Right lobe of liver (tissue), 6 donors: ENCODE results near the gene KRT17. TPM values are rescaled to one million over a fixed set of nuclear protein-coding genes. Genes with fewer than 3 reads are reported as not detected.
"Not testable (repeated sequence)": the region's sequence is repeated elsewhere in the genome, so short reads cannot be mapped to it uniquely, and the experiment has no call there.

Experiments
- ATAC-seq, 4 donors: fragments of 200-7000 bp; cut with Tn5 transposase; one replicate each; pipeline ENCODE4 v1.9.1; 2020; ENCODE audit warnings: mild to moderate bottlenecking in 4 of 4, moderate library complexity in 4 of 4
- DNase-seq, 3 donors: peaks; one replicate each; pipeline ENCODE4 v3.0.0-alpha.2; 2020
- H3K27ac ChIP-seq, 3 donors: fragments of 200-600 bp; one replicate each; pipeline ENCODE4 v1.8.0; 2022
- H3K27me3 ChIP-seq, 2 donors: fragments of 200-600 bp; one replicate each; pipeline ENCODE4 v1.8.0; 2022
- H3K36me3 ChIP-seq, 4 donors: fragments of 200-600 bp; sonication (generic) in 1 of 4; one replicate each; pipeline versions ENCODE4 v1.5.1 to v1.8.0; 2017 to 2022; ENCODE audit warnings: control low read depth in 1 of 4
- H3K4me1 ChIP-seq, 4 donors: fragments of 200-600 bp; sonication (generic) in 1 of 4; one replicate each; pipeline versions ENCODE4 v1.5.1 to v1.8.0; 2017 to 2022; ENCODE audit warnings: control low read depth in 1 of 4
- H3K4me3 ChIP-seq, 3 donors: fragments of 200-600 bp; one replicate each; pipeline ENCODE4 v1.8.0; 2022
- H3K9me3 ChIP-seq, 4 donors: fragments of 200-600 bp; sonication (generic) in 1 of 4; one replicate each; pipeline versions ENCODE4 v1.5.1 to v1.8.0; 2017 to 2022; ENCODE audit warnings: control low read depth in 1 of 4
- POLR2A ChIP-seq: fragments of 450-650 bp; IDR thresholded peaks from one replicate; pipeline ENCODE4 v1.6.1; 2017; ENCODE audit warnings: antibody characterized with exemption, mild to moderate bottlenecking
- WGBS: methylation state at CpG from one replicate; pipeline ENCODE4 v1.1.6; 2018; ENCODE audit warnings: low coverage, low lambda C conversion rate; ENCODE audit not compliant: insufficient coverage; ENCODE audit errors: missing lambda C conversion rate; 5-methylcytosine and 5-hydroxymethylcytosine counted together
- intact Hi-C, 2 donors: fragments of 100-400 bp; cut with DNase I; formaldehyde crosslinking; loops; one replicate each; pipeline versions ENCODE4 v1.11.2 to v1.14.1; 2022
- total RNA-seq, 6 experiments: library from RNA; depleted of rRNA in 2 of 6; stranded (reverse); fragments of >200 nt in 2 of 6; fragmentation: NEBNext Ultra II Directional in 3 of 6; extraction: Animal tissue kit (Norgen Biotek cat#: 25700) in 3 of 6; gene quantifications; one replicate each; pipeline versions ENCODE4 v1.1.0 to v1.2.4, GENCODE V29; 2016 to 2023
- TF ChIP-seq, protein P1 (sequence below), 4 donors: fragments of 200-600 bp in 3 of 4; fragments of 450-650 bp in 1 of 4; IDR thresholded peaks; one replicate each; pipeline versions ENCODE4 v1.5.1 to v1.8.0; 2016 to 2022; ENCODE audit warnings: antibody characterized with exemption in 4 of 4, mild to moderate bottlenecking in 2 of 4
- donor health status: DM: no; HTN: yes; CAD: no.
- donor health status: DM: no; HTN: no; CAD: no.
- donor health status: DM: no; HTN: no; CAD: no.
- donor health status: DM: no; HTN: yes; CAD: no.
- donor health status: DM: no; HTN: yes; CAD: no.

Gene KRT17
- total RNA-seq, 6 experiments from 2014 or later, result not detected

DNA sequence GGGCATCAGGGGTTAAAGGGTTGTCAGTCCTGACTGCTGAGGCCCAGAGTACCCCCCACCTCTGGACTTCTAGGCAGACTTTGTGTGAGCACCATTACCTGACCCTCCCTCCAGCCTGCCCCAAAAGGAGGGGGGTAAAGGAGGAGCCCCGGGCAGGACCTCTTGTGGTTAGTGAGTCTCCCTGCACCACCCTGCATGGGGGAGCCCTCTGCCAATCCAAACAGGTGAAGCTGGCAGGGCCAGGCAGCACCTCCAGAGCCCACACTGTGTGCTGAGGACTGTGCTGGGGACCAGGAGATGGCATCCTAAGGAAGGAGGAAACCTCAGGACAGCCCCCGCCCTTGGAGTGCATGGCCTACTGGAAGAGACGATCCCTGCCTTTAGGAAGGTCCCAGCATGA is 35.1 kb downstream of the KRT17 start:
- Histone ChIP-seq H3K9me3 (no peaks in the 10 kb centered on the region), H3K27ac (no peak overlapping the region), H3K4me3 (no peak overlapping the region), H3K27me3 (no peaks in the 10 kb centered on the region), H3K4me1 (no peaks in the 10 kb centered on the region), H3K36me3 (no peaks in the 10 kb centered on the region)
- TF ChIP-seq, protein P1, sequence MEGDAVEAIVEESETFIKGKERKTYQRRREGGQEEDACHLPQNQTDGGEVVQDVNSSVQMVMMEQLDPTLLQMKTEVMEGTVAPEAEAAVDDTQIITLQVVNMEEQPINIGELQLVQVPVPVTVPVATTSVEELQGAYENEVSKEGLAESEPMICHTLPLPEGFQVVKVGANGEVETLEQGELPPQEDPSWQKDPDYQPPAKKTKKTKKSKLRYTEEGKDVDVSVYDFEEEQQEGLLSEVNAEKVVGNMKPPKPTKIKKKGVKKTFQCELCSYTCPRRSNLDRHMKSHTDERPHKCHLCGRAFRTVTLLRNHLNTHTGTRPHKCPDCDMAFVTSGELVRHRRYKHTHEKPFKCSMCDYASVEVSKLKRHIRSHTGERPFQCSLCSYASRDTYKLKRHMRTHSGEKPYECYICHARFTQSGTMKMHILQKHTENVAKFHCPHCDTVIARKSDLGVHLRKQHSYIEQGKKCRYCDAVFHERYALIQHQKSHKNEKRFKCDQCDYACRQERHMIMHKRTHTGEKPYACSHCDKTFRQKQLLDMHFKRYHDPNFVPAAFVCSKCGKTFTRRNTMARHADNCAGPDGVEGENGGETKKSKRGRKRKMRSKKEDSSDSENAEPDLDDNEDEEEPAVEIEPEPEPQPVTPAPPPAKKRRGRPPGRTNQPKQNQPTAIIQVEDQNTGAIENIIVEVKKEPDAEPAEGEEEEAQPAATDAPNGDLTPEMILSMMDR (IDR thresholded peaks at IDR 0.05), result no peak
- TF ChIP-seq POLR2A, result no peak
- WGBS, result 83% methylated on average over 2 of the region's 3 CpGs
- intact Hi-C loops, result no loop called here
- no peak for ATAC-seq
- DNase-seq, result no peak

DNA sequence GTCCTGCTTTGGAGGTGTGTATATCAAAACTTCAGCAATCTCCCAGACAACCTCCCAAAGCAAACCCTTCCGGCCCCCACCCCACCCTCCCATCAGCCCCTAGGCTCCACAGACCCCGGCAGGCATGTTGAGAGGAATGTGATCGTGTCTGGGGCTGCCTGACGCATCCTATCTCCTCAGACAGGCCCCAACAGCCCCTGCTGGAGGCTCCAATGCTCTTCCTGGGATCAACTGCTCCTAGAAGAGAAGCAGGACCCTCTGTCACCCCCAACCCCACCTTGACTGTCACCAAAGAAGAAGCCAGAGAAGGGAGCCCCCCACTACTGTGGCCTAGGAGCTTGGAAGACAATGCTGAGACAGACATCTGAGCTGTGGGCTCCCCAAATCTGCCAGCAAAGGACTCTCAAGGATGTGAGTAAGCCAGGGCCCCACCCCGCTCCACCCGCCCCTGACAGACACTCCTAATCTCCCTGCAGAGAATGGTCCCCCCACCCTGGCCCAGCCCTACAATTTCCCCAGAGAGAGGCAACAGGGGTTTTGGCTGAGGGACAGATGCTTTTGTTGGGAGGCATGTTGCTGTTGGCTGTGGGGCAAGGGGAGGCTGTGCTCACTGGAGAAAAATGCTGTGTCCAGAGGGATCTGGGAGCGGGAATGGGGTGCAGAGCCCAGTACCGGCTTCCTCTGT is 36.1 kb downstream of the KRT17 start:
- WGBS, result no CpG with 5 or more reads among the region's 8 CpGs

GRCh38 chr17:41586863-41587495 is 37.4 kb downstream of the KRT17 start, which contains the start of gene KRT14:
Gene KRT14, minus strand, starts transcription at chr17:41586895. Its CDS starts 61 bp downstream, at chr17:41586834.
- no peaks in the 10 kb centered on the region for H3K4me1 ChIP-seq
- H3K27ac ChIP-seq, result no peak within 1 kb of the TSS
- DNase-seq (no peak), ATAC-seq (no peak)
- intact Hi-C loops, result no loop called here
- 90% methylated on average over 2 of the region's 15 CpGs for WGBS
- no peaks in the 10 kb centered on the region for H3K9me3 ChIP-seq
- no peaks in the 10 kb centered on the region for H3K36me3 ChIP-seq
- TF ChIP-seq, protein P1 (IDR thresholded peaks at IDR 0.05), result no peak
- TF ChIP-seq POLR2A, result no peak
- no peak within 1 kb of the TSS for H3K4me3 ChIP-seq
- H3K27me3 ChIP-seq, result no peaks in the 10 kb centered on the region

More for the DNA sequence above, 36.1 kb downstream of the KRT17 start:
- no peaks in the 10 kb centered on the region for H3K4me1 ChIP-seq
- H3K4me3 ChIP-seq, result no peak overlapping the region
- intact Hi-C loops, result no loop called here
- no peak for ATAC-seq
- H3K36me3 ChIP-seq, result no peaks in the 10 kb centered on the region
- no peak overlapping the region for H3K27ac ChIP-seq
- H3K9me3 ChIP-seq, result no peaks in the 10 kb centered on the region
- no peaks in the 10 kb centered on the region for H3K27me3 ChIP-seq
- no peak for TF ChIP-seq POLR2A
- TF ChIP-seq, protein P1 (IDR thresholded peaks at IDR 0.05), result no peak
- DNase-seq, result no peak

DNA sequence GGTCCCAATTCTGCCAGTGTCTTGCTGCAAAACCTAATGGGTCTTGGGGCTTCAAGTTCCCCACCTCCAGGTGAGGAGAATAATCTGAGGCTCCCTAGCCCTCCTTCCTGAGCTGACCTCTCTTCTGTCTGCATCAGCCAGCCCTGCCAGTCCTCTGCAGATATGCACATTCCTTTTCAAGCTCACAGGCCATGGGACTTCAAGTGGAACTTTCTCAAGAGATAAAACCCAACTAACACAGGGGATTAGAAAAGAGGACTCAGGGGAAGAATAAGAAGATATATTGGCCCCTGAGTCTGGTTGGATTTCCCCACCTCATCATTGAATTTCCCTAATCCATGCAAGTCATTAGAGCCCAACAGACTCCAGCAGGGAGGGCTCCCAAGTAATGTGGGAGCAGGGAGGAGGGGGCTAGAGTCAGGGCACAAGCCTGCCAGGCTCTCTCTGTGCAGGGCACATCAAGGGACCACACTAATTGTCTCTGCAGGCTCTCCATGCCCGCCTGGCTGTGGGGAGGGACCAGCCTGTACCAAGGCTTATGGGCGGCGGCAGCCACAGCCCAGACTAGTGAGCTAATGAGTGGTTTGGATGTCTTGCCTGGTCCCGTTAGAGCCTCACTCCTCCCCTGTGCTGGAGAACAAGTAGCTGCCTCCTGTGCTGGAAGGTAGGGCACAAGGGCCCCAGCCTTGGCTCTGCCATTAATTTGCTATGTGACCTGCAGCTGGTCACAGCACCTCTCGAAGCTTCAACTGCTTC is 38.9 kb downstream of the KRT17 start:
- WGBS, result 62% methylated on average over 2 of the region's 5 CpGs
- H3K36me3 ChIP-seq, result no peaks in the 10 kb centered on the region
- no peak overlapping the region for H3K27ac ChIP-seq
- H3K4me1 ChIP-seq, result no peaks in the 10 kb centered on the region
- no peak overlapping the region for H3K4me3 ChIP-seq
- ATAC-seq (no peak), DNase-seq (no peak)
- H3K27me3 ChIP-seq, result no peaks in the 10 kb centered on the region
- intact Hi-C loops, result no loop called here
- no peaks in the 10 kb centered on the region for H3K9me3 ChIP-seq
- no peak for TF ChIP-seq POLR2A
- TF ChIP-seq, protein P1 (IDR thresholded peaks at IDR 0.05), result no peak

- H3K27ac ChIP-seq, intact Hi-C loops, H3K36me3 ChIP-seq, H3K4me3 ChIP-seq, ATAC-seq, DNase-seq, H3K4me1 ChIP-seq, H3K27me3 ChIP-seq, H3K9me3 ChIP-seq: not testable (repeated sequence)
- 82% methylated on average over 7 of the region's 8 CpGs for WGBS
Observed at GRCh38 chr17:41584331-41584927, 39.9 kb downstream of the KRT17 start.
